GM12891 (cell line): ENCODE results near the gene NLRP12.

Experiments used
- POLR2A ChIP-seq: IDR thresholded peaks from 2 replicates; pipeline ENCODE4 v1.6.1; 2011; ENCODE audit warnings: low read depth, low read length, control low read depth
- POLR2AphosphoS5 ChIP-seq: IDR thresholded peaks from 2 replicates; pipeline ENCODE4 v1.6.1; 2011; ENCODE audit warnings: low read depth, low read length, control low read depth
- POU2F2 ChIP-seq: IDR thresholded peaks from 2 replicates; pipeline ENCODE4 v1.6.1; 2011; ENCODE audit warnings: low read depth, mild to moderate bottlenecking, control low read depth, low read length, moderate library complexity
- TAF1 ChIP-seq: IDR thresholded peaks from 2 replicates; pipeline ENCODE4 v1.6.1; 2011; ENCODE audit warnings: low read depth, low read length, control low read depth

DNA sequence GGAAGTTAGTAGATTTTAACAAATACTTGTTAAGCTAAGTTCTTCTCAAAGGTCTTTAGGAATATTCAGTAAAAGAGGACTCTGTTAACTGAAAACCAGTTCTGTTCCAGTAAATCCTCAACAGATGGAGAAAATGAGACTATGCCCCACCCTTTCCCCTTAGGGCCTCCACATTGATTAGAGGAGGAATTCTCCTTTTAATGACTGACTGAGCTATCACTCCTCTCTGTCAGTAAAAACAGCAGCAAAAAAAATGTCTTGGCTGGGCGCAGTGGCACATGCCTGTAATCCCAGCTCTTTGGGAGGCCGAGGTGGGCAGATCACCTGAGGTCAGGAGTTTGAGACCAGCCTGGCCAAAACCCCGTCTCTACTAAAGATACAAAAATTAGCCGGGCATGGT, 50.1 kb downstream of the NLRP12 start:
- TF ChIP-seq POLR2A (no peak), POU2F2 (no peak), POLR2AphosphoS5 (no peak), TAF1 (no peak)
